Measurements from ENCODE around the gene STRC.
"Not testable (repeated sequence)": the region's sequence is repeated elsewhere in the genome, so short reads cannot be mapped to it uniquely, and the experiment has no call there.

- TF ChIP-seq, protein P1, sequence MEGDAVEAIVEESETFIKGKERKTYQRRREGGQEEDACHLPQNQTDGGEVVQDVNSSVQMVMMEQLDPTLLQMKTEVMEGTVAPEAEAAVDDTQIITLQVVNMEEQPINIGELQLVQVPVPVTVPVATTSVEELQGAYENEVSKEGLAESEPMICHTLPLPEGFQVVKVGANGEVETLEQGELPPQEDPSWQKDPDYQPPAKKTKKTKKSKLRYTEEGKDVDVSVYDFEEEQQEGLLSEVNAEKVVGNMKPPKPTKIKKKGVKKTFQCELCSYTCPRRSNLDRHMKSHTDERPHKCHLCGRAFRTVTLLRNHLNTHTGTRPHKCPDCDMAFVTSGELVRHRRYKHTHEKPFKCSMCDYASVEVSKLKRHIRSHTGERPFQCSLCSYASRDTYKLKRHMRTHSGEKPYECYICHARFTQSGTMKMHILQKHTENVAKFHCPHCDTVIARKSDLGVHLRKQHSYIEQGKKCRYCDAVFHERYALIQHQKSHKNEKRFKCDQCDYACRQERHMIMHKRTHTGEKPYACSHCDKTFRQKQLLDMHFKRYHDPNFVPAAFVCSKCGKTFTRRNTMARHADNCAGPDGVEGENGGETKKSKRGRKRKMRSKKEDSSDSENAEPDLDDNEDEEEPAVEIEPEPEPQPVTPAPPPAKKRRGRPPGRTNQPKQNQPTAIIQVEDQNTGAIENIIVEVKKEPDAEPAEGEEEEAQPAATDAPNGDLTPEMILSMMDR (IDR thresholded peaks at IDR 0.05) = not testable (repeated sequence)
- TF ChIP-seq POLR2A, POLR2AphosphoS5 (IDR thresholded peaks at IDR 0.05): not testable (repeated sequence)
Observed at GRCh38 chr15:43659727-43660126, 41.1 kb upstream of the STRC start.

Data from sigmoid colon (tissue), 4 donors.